CD4-positive, alpha-beta T cell (primary cell): ENCODE data around the gene TANK. TPM values are rescaled to one million over a fixed set of nuclear protein-coding genes. Genes with fewer than 3 reads are reported as not detected.
A peak's percentile ranks its signal among the peaks of the same experiment; 100 is the strongest.

ENCODE experiments used
- ATAC-seq: fragments of 200-7000 bp; cut with Tn5 transposase; one replicate; pipeline ENCODE4 v1.10.0; 2022; ENCODE audit warnings: mild to moderate bottlenecking; ENCODE audit not compliant: poor library complexity
- CTCF ChIA-PET: fragments of 350-600 bp; sonication (Branson Sonifier 250); formaldehyde crosslinking; loops from one replicate; lab custom pipeline; 2021; ENCODE audit warnings: antibody characterized with exemption, inconsistent platforms; lab: Charles Lee
- POLR2A ChIA-PET: fragments of 350-600 bp; sonication (Branson Sonifier 250); formaldehyde crosslinking; loops from one replicate; lab custom pipeline; 2021; ENCODE audit warnings: antibody characterized with exemption, inconsistent platforms; lab: Charles Lee
- DNase-seq, 14 experiments: peaks; one replicate each; pipeline ENCODE4 v3.0.0-alpha.2; 2013 to 2020; ENCODE audit warnings: mixed read lengths in 2 of 14
- H3K27ac ChIP-seq, 2 donors: one replicate each; pipeline versions ENCODE4 v1.5.1 to v1.7.0; 2013; ENCODE audit warnings: low read length in 2 of 2, low read depth in 1 of 2, mild to moderate bottlenecking in 1 of 2
- H3K27me3 ChIP-seq, 2 experiments: 1 replicate in 1 of 2; 2 replicates in 1 of 2; pipeline versions ENCODE4 v1.6.1 to v1.7.0; 2013; ENCODE audit warnings: low read length in 2 of 2, control low read depth in 1 of 2, mild to moderate bottlenecking in 1 of 2, moderate library complexity in 1 of 2; ENCODE audit not compliant: insufficient read depth in 2 of 2, control insufficient read depth in 1 of 2
- H3K36me3 ChIP-seq: one replicate; pipeline ENCODE4 v1.6.1; 2013; ENCODE audit warnings: low read length, control low read depth; ENCODE audit not compliant: insufficient read depth
- H3K4me1 ChIP-seq: one replicate; pipeline ENCODE4 v1.6.1; 2013; ENCODE audit warnings: low read length, control low read depth; ENCODE audit not compliant: insufficient read depth
- H3K4me3 ChIP-seq: one replicate; pipeline ENCODE4 v1.5.1; 2013; ENCODE audit warnings: mild to moderate bottlenecking, low read length, moderate library complexity
- H3K9me3 ChIP-seq, 2 experiments: 1 replicate in 1 of 2; 2 replicates in 1 of 2; pipeline versions ENCODE4 v1.6.1 to v1.7.0; 2013; ENCODE audit warnings: low read length in 2 of 2, mild to moderate bottlenecking in 2 of 2, control low read depth in 1 of 2, moderate library complexity in 1 of 2; ENCODE audit not compliant: control insufficient read depth in 1 of 2, insufficient read depth in 1 of 2
- H3K27ac Mint-ChIP-seq: one replicate; pipeline ENCODE4 v1.8.0; 2020; ENCODE audit warnings: mixed read lengths
- H3K27me3 Mint-ChIP-seq: one replicate; pipeline ENCODE4 v1.8.0; 2021; ENCODE audit warnings: mixed read lengths
- H3K36me3 Mint-ChIP-seq: one replicate; pipeline ENCODE4 v1.8.0; 2021; ENCODE audit warnings: low read depth, mixed read lengths
- H3K4me1 Mint-ChIP-seq: one replicate; pipeline ENCODE4 v1.8.0; 2021; ENCODE audit warnings: low read depth, mixed read lengths
- H3K4me3 Mint-ChIP-seq: one replicate; pipeline ENCODE4 v1.8.0; 2020; ENCODE audit warnings: mild to moderate bottlenecking, mixed read lengths
- H3K9me3 Mint-ChIP-seq: one replicate; pipeline ENCODE4 v1.8.0; 2020; ENCODE audit warnings: mixed read lengths
- intact Hi-C, 2 experiments: fragments of 100-400 bp; cut with DNase I in 1 of 2; cut with micrococcal nuclease in 1 of 2; formaldehyde crosslinking; loops; one replicate each; pipeline versions ENCODE4 v1.15.1 to v1.9.0; 2023 to 2025; cut with DNase I, micrococcal nuclease
- total RNA-seq, 174 experiments: library from RNA in 2 of 174; stranded (reverse) in 2 of 174; gene quantifications; one replicate each; pipeline ENCODE4 v1.2.3 and lab custom pipeline; 2021 to 2026
- TF ChIP-seq, protein P1 (sequence below): fragments of 200-600 bp; IDR thresholded peaks from one replicate; pipeline ENCODE4 v1.8.0; 2022; ENCODE audit warnings: antibody characterized with exemption, mild to moderate bottlenecking

TANK gene
- total RNA-seq, 2 experiments from 2014 or later: 66.3 to 71.7 TPM

DNA sequence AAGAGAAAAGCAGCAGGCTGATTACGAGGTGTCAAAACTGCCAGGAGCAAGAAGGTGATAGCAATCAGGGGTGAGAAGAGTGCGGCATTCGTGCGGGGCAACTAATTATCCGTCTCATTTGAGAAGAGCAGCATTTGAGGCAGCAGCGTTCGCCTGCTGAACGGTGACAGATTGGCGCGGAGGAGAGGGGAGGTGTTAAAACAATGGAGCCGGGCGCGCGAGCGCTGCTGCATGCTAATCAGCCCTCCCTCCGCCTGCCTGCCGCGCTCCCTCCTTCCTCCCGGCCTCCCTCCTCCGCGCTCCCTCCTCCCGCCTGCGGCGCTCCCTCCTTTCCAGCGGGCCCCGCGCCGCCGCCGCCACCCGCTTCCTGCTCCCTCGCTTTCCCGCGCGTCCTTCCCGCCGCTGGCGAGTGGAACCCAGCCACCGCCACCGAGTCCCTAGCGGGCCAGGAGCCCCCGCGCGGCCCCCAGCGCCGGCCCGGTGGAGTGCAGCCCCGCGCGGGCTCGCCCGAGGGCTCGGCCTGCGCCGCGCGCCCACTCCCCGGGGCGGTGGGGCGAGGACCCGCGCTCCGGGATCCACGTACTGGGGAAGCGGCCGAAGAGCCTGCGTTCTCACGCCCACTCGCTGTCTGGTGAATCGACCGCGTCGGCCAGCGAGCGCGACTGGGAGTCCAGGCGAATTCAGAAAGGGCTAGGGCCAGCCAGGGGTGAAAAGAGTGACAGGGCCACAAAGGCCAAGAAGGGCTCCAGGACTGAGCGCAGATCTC is 78.5 kb downstream of the TANK start:
- ATAC-seq (peak; percentile 75), DNase-seq (peak; percentile 40 to 83 (median 56))
- peaks cover 4% of the 10 kb centered on the region for H3K36me3 Mint-ChIP-seq
- intact Hi-C loops: no loop called here
- H3K4me1 Mint-ChIP-seq: peaks cover 61% of the 10 kb centered on the region
- TF ChIP-seq, protein P1, sequence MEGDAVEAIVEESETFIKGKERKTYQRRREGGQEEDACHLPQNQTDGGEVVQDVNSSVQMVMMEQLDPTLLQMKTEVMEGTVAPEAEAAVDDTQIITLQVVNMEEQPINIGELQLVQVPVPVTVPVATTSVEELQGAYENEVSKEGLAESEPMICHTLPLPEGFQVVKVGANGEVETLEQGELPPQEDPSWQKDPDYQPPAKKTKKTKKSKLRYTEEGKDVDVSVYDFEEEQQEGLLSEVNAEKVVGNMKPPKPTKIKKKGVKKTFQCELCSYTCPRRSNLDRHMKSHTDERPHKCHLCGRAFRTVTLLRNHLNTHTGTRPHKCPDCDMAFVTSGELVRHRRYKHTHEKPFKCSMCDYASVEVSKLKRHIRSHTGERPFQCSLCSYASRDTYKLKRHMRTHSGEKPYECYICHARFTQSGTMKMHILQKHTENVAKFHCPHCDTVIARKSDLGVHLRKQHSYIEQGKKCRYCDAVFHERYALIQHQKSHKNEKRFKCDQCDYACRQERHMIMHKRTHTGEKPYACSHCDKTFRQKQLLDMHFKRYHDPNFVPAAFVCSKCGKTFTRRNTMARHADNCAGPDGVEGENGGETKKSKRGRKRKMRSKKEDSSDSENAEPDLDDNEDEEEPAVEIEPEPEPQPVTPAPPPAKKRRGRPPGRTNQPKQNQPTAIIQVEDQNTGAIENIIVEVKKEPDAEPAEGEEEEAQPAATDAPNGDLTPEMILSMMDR: no peak
- CTCF ChIA-PET: interaction anchor here (1.0 to 1.2 kb wide), 2 partner anchors 12 to 63 kb away, joined by 3 to 4 read pairs; no protein-coding TSS in a partner anchor
- Histone ChIP-seq H3K4me3 (peak overlapping the region; percentile 56), H3K27ac (no peak overlapping the region), H3K4me1 (peaks cover 30% of the 10 kb centered on the region), H3K27me3 (no peaks in the 10 kb centered on the region), H3K36me3 (peaks cover 4% of the 10 kb centered on the region), H3K9me3 (no peaks in the 10 kb centered on the region)
- H3K4me3 Mint-ChIP-seq: peak overlapping the region; percentile 90
- POLR2A ChIA-PET: interaction anchor here (1.1 to 1.5 kb wide), 2 partner anchors 15 to 21 kb away, joined by 4 to 11 read pairs; no protein-coding TSS in a partner anchor
- H3K27ac Mint-ChIP-seq: peak overlapping the region; percentile 70
- H3K27me3 Mint-ChIP-seq: no peaks in the 10 kb centered on the region
- no peaks in the 10 kb centered on the region for H3K9me3 Mint-ChIP-seq

DNA sequence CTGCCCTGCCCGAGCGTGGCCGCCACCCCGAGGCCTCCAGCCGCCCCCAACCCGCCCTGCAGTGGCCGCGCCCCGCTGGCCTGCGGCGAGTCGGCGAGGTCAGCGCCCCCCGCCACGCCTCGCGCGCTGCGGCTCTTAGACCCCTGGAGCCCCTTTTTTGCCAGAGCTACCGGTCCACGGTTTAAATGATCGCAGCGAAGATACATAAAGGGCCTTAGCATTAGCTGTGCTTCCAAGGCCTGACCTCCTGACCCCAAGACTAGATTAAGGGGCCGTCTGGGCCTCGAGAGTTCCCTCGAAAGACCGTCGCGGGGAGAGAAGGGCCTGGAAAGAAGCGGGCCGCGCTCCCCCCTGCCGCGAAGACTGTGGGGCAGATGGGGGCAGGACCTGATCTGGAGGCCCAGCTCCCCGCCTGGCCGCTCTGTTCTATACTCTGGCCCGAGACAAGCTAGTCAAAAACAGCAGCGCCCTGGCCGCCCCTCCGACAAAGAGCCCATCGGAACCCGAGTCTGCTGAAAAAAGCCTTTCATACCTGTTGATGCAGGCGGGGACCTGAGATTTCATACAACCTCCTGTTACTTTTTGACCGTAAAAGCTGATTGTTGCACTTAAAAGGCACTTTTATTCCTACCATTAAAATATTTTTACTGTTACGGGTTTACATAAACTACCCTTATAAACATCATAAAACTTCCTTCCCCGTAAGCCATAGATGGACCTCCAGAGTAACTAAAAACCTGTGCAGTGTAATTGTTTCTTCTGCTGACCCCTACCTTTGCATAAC is 79.3 kb downstream of the TANK start:
- Histone ChIP-seq H3K27ac (no peak overlapping the region), H3K4me3 (peak overlapping the region; percentile 56), H3K4me1 (peaks cover 33% of the 10 kb centered on the region), H3K36me3 (no peaks in the 10 kb centered on the region), H3K27me3 (no peaks in the 10 kb centered on the region), H3K9me3 (no peaks in the 10 kb centered on the region)
- Mint-ChIP-seq H3K4me1 (peaks cover 69% of the 10 kb centered on the region), H3K27me3 (no peaks in the 10 kb centered on the region), H3K27ac (peak overlapping the region; percentile 21), H3K36me3 (peaks cover 4% of the 10 kb centered on the region), H3K4me3 (peak overlapping the region; percentile 75), H3K9me3 (no peaks in the 10 kb centered on the region)
- DNase-seq (peak in 1 of 14 experiments; percentile 19), ATAC-seq (no peak)
- TF ChIP-seq, protein P1: no peak
- ChIA-PET POLR2A (interaction anchor here (1.1 to 1.2 kb wide), 2 partner anchors 11 to 20 kb away, joined by 4 read pairs; no protein-coding TSS in a partner anchor), CTCF (interaction anchor here (1.0 to 1.2 kb wide), 2 partner anchors 11 to 64 kb away, joined by 3 to 4 read pairs; no protein-coding TSS in a partner anchor)
- intact Hi-C loops: loop anchor here (5.0 to 10.0 kb wide), 2 partner anchors 77 to 835 kb away; partner anchors contain the start of gene TANK (in 1 of the 2)

DNA sequence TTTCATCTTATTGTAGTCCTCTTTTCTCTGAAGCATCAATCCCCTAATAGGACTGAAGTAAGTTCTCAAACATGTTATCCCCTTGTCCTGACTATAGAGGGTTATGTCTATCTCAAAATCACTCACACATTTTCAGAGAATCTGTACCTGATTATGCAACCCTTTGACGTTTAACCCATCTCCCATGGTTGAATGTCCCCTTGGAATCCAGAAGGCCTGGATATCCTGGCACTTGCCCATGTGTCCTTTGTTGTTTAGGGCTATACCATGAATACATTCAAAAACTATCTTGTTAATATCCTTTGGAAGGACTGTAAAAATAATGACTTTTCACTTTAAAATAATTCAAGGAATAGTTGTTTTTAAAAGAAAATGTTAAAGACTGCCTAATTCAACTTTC is 81.7 kb downstream of the TANK start:
- H3K27me3 ChIP-seq: no peaks in the 10 kb centered on the region
- H3K36me3 ChIP-seq: no peaks in the 10 kb centered on the region
- H3K9me3 ChIP-seq: no peaks in the 10 kb centered on the region
- no peak for ATAC-seq
- H3K4me3 Mint-ChIP-seq: no peak overlapping the region
- no peak overlapping the region for H3K4me3 ChIP-seq
- CTCF ChIA-PET: interaction anchor here (1.2 kb wide), 1 partner anchor 9 kb away, joined by 4 read pairs; no protein-coding TSS in a partner anchor
- POLR2A ChIA-PET: interaction anchor here (0.9 to 1.6 kb wide), 2 partner anchors 8 to 1530 kb away, joined by 3 read pairs; partner anchors contain the start of gene MARCHF7
- H3K4me1 Mint-ChIP-seq: peaks cover 79% of the 10 kb centered on the region
- H3K27ac Mint-ChIP-seq: peak overlapping the region; percentile 84
- no peak overlapping the region for H3K27ac ChIP-seq
- H3K36me3 Mint-ChIP-seq: peaks cover 13% of the 10 kb centered on the region
- no peak for DNase-seq
- H3K27me3 Mint-ChIP-seq: no peaks in the 10 kb centered on the region
- TF ChIP-seq, protein P1: no peak
- intact Hi-C loops: loop anchor here (5.0 to 10.0 kb wide), 2 partner anchors 80 to 837 kb away; partner anchors contain the start of gene TANK (in 1 of the 2)
- H3K4me1 ChIP-seq: peaks cover 39% of the 10 kb centered on the region
- no peaks in the 10 kb centered on the region for H3K9me3 Mint-ChIP-seq
